Measurements from ENCODE around the gene PDK2. TPM values are rescaled to one million over a fixed set of nuclear protein-coding genes. Genes with fewer than 3 reads are reported as not detected.

PDK2 gene
- total and polyA plus RNA-seq, 7 donors, result 50.3 to 213 (median 99.4) TPM

DNA sequence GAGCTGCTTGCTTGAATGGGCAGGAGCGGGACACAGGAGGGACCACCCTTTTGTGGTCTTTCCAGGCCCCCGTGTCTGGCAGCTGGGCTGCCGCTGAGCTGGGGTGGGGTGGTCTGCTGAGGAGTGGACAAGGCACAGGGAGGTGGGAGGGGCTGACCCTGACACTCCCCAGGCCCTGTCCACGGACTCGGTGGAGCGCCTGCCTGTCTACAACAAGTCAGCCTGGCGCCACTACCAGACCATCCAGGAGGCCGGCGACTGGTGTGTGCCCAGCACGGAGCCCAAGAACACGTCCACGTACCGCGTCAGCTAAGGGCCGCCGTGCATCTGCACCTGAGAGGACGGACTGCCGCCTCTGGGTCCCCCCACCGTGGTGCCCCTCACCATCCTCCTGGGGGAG is 14.6 kb downstream of the PDK2 start:
- H3K27me3 ChIP-seq (ENCODE audit: insufficient read depth in 3 of 3, low read length in 2 of 3), result no peaks in the 10 kb centered on the region
- peaks cover 0 to 53% of the 10 kb centered on the region in 2 donors for H3K36me3 ChIP-seq (ENCODE audit: insufficient read depth in 1 of 2, low read depth in 1 of 2)
- no peak overlapping the region for H3K4me3 ChIP-seq
- 80 to 87% (median 84%) methylated on average over 18 to 19 of the region's 19 CpGs for WGBS, 3 donors
- no peaks in the 10 kb centered on the region for H3K9me3 ChIP-seq
- H3K4me1 ChIP-seq, result peaks cover 30% of the 10 kb centered on the region
- ATAC-seq (no peak), DNase-seq (peak in 1 of 2 donors; percentile 58)
- H3K27ac ChIP-seq, result peak overlapping the region; percentile 98
- TF ChIP-seq, protein P1, sequence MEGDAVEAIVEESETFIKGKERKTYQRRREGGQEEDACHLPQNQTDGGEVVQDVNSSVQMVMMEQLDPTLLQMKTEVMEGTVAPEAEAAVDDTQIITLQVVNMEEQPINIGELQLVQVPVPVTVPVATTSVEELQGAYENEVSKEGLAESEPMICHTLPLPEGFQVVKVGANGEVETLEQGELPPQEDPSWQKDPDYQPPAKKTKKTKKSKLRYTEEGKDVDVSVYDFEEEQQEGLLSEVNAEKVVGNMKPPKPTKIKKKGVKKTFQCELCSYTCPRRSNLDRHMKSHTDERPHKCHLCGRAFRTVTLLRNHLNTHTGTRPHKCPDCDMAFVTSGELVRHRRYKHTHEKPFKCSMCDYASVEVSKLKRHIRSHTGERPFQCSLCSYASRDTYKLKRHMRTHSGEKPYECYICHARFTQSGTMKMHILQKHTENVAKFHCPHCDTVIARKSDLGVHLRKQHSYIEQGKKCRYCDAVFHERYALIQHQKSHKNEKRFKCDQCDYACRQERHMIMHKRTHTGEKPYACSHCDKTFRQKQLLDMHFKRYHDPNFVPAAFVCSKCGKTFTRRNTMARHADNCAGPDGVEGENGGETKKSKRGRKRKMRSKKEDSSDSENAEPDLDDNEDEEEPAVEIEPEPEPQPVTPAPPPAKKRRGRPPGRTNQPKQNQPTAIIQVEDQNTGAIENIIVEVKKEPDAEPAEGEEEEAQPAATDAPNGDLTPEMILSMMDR (IDR thresholded peaks at IDR 0.05), result no peak
- intact Hi-C loops (cut with DNase I), result loop anchor here in 1 of 2 donors (5.0 kb wide), 1 partner anchor 38 kb away; no protein-coding TSS in a partner anchor

DNA sequence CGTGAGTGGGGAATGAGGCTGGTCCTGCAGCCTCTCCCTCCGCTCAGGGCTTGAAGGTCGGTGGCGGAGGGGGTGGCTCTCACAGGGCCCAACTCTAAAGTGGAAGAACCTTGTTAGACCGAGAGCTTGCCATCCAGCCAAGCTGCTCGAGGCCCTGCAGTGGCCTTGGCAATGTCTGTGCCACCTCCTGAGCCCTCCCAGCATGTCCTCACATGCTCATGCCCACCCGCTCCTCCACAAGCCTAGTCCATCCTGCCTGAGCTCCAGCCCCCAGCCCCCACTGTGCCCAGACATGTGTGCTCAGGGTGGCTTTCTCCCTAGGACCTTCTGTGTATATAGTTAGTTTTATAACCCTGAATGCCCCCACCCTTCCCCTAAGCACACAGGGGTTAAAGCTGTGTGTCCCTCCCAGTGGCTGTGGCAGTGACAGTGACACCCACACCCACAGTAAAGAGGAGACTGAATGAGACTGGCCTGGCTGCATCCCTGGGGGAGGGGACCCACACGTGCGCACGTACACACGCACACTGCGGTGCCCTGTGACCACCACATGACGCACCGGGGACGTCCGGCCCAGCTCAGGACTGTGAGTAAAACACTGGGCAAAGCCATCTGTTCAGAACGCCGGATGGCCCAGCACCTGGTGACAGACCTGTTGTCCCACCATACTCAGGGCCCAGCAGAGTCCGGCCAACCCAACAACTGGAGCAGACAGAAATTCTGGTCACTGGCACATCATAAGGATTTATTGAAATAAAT is 15.6 kb downstream of the PDK2 start:
- DNase-seq (peak; percentile 84 to 90), ATAC-seq (peak; percentile 74 to 79 (median 78))
- Histone ChIP-seq H3K9me3 (no peaks in the 10 kb centered on the region), H3K4me3 (peak overlapping the region; percentile 21), H3K36me3 (ENCODE audit: insufficient read depth in 1 of 2, low read depth in 1 of 2) (peaks cover 0 to 45% of the 10 kb centered on the region in 2 donors), H3K27me3 (ENCODE audit: insufficient read depth in 3 of 3, low read length in 2 of 3) (no peaks in the 10 kb centered on the region), H3K27ac (peak overlapping the region; percentile 98), H3K4me1 (peaks cover 30% of the 10 kb centered on the region)
- TF ChIP-seq, protein P1 (IDR thresholded peaks at IDR 0.05), result no peak
- 40 to 63% (median 57%) methylated on average over 18 to 19 of the region's 19 CpGs for whole genome bisulfite sequencing, 3 donors
- intact Hi-C loops (cut with DNase I), result loop anchor here in 1 of 2 donors (5.0 kb wide), 1 partner anchor 37 kb away; no protein-coding TSS in a partner anchor

DNA sequence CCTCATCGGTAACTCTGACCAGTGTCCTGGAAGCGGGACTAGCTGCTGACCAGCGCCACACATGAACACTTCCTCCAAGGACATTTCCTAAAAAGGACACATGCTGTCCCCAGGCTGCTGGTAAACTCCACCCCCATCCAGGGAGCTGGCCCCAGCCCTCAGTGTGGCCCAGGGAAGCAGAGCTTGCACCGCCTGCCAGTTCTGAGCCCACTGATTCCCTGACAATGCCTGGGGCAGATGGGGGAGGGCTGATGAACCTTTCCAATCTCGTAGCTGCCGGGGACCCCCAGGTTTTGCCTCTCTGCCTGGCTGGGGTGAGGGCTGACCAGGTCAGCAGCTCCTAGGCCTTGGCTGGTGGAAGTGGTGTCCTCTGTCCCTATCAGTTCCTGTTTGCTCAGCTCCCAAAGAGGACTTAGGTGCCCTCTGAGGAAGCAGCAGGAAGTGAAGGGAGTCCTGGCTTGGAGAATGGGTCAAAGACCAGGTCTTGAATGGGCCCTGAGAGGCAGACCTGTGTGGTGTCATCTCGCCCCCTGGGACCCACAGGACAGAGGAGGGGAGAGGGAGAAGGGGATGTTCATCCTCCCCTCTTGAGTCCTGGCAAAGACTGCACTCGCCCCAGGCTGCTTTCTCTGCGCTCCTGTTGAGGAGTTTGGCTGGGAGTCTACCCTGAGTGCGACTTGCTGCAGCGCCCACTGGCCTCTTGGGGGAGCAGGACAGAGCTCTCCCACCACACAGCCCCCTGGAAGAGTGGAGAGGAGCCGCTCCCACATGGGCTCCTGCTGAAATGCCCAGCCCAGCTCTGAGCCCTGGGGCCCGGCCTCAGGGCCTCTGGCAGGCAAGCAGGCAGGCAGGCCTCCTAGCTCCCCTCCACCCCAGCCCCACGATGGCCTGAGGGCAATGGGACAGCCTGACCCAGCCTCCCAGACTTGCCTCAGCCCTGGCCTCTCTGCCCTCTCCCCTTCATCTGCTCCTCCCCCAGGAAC is 16.8 kb downstream of the PDK2 start:
- H3K9me3 ChIP-seq, result no peaks in the 10 kb centered on the region
- peak; percentile 76 to 85 (median 82) for ATAC-seq
- H3K36me3 ChIP-seq (ENCODE audit: insufficient read depth in 1 of 2, low read depth in 1 of 2), result peaks cover 0 to 33% of the 10 kb centered on the region in 2 donors
- peak; percentile 74 to 88 for DNase-seq
- 21 to 38% (median 26%) methylated on average over 14 of the region's 14 CpGs for WGBS, 3 donors
- no peaks in the 10 kb centered on the region for H3K27me3 ChIP-seq (ENCODE audit: insufficient read depth in 3 of 3, low read length in 2 of 3)
- H3K4me1 ChIP-seq, result peaks cover 32% of the 10 kb centered on the region
- TF ChIP-seq, protein P1 (IDR thresholded peaks at IDR 0.05), result no peak
- peak overlapping the region; percentile 21 for H3K4me3 ChIP-seq
- peak overlapping the region; percentile 98 for H3K27ac ChIP-seq
- intact Hi-C loops (cut with DNase I), result loop anchor here in 1 of 2 donors (5.0 kb wide), 1 partner anchor 35 kb away; no protein-coding TSS in a partner anchor

DNA sequence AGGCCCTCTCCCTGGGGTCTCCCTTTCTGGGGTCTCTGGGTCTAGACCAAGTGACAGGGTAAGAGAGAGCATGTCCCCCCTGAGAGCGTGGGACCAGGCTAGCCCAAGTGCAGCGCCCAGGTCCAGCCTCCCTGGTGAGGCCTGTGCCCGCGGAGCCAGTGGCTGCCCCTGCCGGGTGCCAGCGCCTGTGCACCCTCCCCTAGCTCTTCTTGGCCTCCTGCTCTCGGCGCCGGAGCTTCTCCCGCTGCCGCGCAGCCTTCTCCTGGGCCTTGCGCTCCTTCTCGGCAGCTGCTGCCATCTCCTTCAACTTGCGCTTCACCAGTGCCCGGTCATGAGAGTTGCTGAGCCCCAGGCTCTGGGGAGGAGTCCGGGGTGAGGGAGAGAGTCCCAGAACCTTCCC is 17.5 kb downstream of the PDK2 start:
- DNase-seq, result peak in 1 of 2 donors; percentile 76
- intact Hi-C loops (cut with DNase I), result loop anchor here in 1 of 2 donors (5.0 kb wide), 1 partner anchor 35 kb away; no protein-coding TSS in a partner anchor
- peaks cover 0 to 26% of the 10 kb centered on the region in 2 donors for H3K36me3 ChIP-seq (ENCODE audit: insufficient read depth in 1 of 2, low read depth in 1 of 2)
- H3K4me1 ChIP-seq, result peaks cover 39% of the 10 kb centered on the region
- peak; percentile 31 to 56 (median 50) for ATAC-seq
- TF ChIP-seq, protein P1 (IDR thresholded peaks at IDR 0.05), result peak; percentile 21
- WGBS, 3 donors, result 19 to 38% (median 28%) methylated on average over 13 to 17 of the region's 17 CpGs
- H3K27me3 ChIP-seq (ENCODE audit: insufficient read depth in 3 of 3, low read length in 2 of 3), result no peaks in the 10 kb centered on the region
- H3K9me3 ChIP-seq, result no peaks in the 10 kb centered on the region
- peak overlapping the region; percentile 98 for H3K27ac ChIP-seq
- H3K4me3 ChIP-seq, result no peak overlapping the region
